ENCODE data around the gene ADAMTS6. TPM values are rescaled to one million over a fixed set of nuclear protein-coding genes. Genes with fewer than 3 reads are reported as not detected.

The ADAMTS6 gene
- total RNA-seq, 4 donors from 2014 or later = 0.05 to 0.49 (median 0.31) TPM

DNA sequence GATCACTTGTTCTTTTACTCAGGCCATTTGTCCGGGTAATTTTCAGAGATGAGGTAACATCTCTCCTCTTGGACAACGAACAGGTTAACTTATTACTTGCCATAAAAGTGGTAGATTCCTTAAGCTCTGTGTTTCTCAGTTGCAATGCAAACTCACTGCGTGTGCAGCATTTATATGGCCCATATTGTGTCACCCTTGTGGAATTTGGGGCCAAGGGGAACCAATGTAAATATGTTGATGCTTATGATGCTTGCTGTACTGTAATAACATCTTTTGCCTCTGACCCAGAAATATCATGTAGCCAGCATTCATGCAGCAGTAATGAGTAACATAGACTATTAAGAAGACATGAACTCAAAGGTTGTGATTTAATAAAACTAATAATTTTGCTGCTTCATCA lies 175.8 kb downstream of the ADAMTS6 start:
- Histone ChIP-seq H3K27ac (no peak overlapping the region), H3K36me3 (no peaks in the 10 kb centered on the region), H3K9me3 (no peaks in the 10 kb centered on the region), H3K27me3 (no peaks in the 10 kb centered on the region), H3K4me1 (no peaks in the 10 kb centered on the region), H3K4me3 (no peak overlapping the region)
- in situ Hi-C loops (cut with MboI; ENCODE audit: low sequenced_read_pairs in 4 of 4) = no loop called here
- TF ChIP-seq POLR2A (IDR thresholded peaks at IDR 0.05) = no peak
- TF ChIP-seq, protein P1, sequence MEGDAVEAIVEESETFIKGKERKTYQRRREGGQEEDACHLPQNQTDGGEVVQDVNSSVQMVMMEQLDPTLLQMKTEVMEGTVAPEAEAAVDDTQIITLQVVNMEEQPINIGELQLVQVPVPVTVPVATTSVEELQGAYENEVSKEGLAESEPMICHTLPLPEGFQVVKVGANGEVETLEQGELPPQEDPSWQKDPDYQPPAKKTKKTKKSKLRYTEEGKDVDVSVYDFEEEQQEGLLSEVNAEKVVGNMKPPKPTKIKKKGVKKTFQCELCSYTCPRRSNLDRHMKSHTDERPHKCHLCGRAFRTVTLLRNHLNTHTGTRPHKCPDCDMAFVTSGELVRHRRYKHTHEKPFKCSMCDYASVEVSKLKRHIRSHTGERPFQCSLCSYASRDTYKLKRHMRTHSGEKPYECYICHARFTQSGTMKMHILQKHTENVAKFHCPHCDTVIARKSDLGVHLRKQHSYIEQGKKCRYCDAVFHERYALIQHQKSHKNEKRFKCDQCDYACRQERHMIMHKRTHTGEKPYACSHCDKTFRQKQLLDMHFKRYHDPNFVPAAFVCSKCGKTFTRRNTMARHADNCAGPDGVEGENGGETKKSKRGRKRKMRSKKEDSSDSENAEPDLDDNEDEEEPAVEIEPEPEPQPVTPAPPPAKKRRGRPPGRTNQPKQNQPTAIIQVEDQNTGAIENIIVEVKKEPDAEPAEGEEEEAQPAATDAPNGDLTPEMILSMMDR (IDR thresholded peaks at IDR 0.05 in 4 of 5, conservative IDR thresholded peaks at IDR 0.05 in 1 of 5) = no peak
- DNase-seq (no peak), ATAC-seq (no peak)
- intact Hi-C loops (cut with DNase I; ENCODE audit: low total_unique reads) = no loop called here

DNA sequence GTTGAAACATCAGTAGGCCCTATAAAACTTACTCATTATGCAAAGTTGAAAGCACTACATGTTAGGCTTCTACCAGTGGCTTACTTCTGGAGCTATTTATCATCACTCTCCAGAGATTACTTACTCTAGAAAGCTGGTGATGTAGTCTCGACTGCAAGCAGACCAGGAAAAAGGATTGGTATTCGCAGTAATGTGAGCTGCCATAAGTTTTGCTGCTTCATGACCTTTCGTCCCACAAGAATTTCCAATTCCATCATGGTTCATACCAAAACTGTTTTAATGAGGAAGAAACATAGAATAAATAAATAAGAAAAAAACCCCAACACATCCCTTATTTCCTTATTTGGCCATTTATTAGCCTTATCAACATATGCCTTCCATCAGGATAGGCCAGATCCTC lies 181.9 kb downstream of the ADAMTS6 start:
- TF ChIP-seq, protein P1 (IDR thresholded peaks at IDR 0.05 in 4 of 5, conservative IDR thresholded peaks at IDR 0.05 in 1 of 5) = no peak
- no peak for TF ChIP-seq POLR2A (IDR thresholded peaks at IDR 0.05)
- Histone ChIP-seq H3K27me3 (no peaks in the 10 kb centered on the region), H3K4me1 (no peaks in the 10 kb centered on the region), H3K36me3 (no peaks in the 10 kb centered on the region), H3K27ac (no peak overlapping the region), H3K9me3 (no peaks in the 10 kb centered on the region), H3K4me3 (no peak overlapping the region)
- intact Hi-C loops (cut with DNase I; ENCODE audit: low total_unique reads) = no loop called here
- DNase-seq = no peak
- ATAC-seq = no peak
- in situ Hi-C loops (cut with MboI; ENCODE audit: low sequenced_read_pairs in 4 of 4) = no loop called here

DNA sequence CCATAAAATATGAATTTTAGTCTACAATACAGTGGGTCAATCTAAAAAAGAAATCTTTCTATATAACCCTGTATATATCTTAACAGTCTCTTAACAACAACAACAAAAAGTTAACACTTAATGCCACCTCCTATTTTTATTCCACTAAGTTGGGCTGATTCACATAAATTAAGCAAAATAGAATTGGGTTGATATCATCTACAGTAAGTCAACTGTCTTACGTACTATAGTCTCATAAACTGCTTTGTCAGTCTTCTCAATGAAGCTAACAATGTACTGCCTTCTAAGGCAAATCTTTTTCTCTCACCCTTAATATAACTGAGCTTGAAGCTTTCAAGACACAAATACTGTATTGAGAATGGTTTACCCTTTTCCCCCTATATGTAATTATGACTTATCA lies 185.7 kb downstream of the ADAMTS6 start:
- intact Hi-C loops (cut with DNase I; ENCODE audit: low total_unique reads) = no loop called here
- Histone ChIP-seq H3K36me3 (no peaks in the 10 kb centered on the region), H3K27ac (no peak overlapping the region), H3K4me1 (no peaks in the 10 kb centered on the region), H3K4me3 (no peak overlapping the region), H3K9me3 (no peaks in the 10 kb centered on the region), H3K27me3 (no peaks in the 10 kb centered on the region)
- in situ Hi-C loops (cut with MboI; ENCODE audit: low sequenced_read_pairs in 4 of 4) = no loop called here
- ATAC-seq (no peak), DNase-seq (no peak)
- TF ChIP-seq, protein P1 (IDR thresholded peaks at IDR 0.05 in 4 of 5, conservative IDR thresholded peaks at IDR 0.05 in 1 of 5) = no peak
- no peak for TF ChIP-seq POLR2A (IDR thresholded peaks at IDR 0.05)

DNA sequence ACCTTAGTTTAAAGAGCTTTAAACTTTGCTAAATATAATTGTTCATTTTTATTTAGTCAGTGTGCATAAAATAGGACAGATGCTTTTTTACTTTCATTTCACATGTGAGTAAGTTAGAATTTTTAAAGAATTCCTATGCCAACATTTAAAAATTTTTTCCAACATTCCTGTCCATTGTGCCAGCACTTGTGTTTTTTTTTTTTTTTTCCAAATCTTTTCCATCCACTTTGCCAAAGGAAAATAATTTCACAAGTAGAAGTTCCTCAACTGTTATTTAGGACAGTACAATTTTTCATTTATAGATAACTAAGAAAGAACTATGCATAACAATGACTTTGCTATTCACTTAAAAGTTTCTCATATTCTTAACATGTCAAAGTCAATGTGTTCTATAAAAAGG lies 189.5 kb downstream of the ADAMTS6 start:
- Histone ChIP-seq H3K4me3 (no peak overlapping the region), H3K4me1 (no peaks in the 10 kb centered on the region), H3K27me3 (no peaks in the 10 kb centered on the region), H3K27ac (no peak overlapping the region), H3K9me3 (no peaks in the 10 kb centered on the region), H3K36me3 (no peaks in the 10 kb centered on the region)
- TF ChIP-seq, protein P1 (IDR thresholded peaks at IDR 0.05 in 4 of 5, conservative IDR thresholded peaks at IDR 0.05 in 1 of 5) = no peak
- no peak for TF ChIP-seq POLR2A (IDR thresholded peaks at IDR 0.05)
- DNase-seq (no peak), ATAC-seq (no peak)
- intact Hi-C loops (cut with DNase I; ENCODE audit: low total_unique reads) = no loop called here
- in situ Hi-C loops (cut with MboI; ENCODE audit: low sequenced_read_pairs in 4 of 4) = no loop called here

DNA sequence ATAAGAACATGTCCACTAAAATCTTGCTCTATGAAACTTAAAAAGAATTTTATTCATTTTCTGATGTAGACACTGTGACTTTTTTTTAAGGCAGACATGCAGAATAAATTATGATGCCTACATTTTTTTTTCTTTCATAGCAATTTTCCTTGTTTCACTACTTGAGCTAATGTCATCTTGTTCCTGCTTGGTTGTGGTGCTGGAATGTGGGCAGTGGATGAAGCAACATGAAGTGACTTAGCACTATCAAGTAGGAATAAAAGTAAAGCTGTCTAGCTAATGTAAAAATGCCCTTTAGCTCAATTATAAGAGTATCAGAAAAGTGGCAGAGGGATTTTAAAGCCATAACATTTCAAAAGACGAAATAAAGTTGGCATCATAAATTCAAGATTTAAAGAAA lies 191.0 kb downstream of the ADAMTS6 start:
- in situ Hi-C loops (cut with MboI; ENCODE audit: low sequenced_read_pairs in 4 of 4) = no loop called here
- H3K27ac ChIP-seq = no peak overlapping the region
- no peak overlapping the region for H3K4me3 ChIP-seq
- intact Hi-C loops (cut with DNase I; ENCODE audit: low total_unique reads) = no loop called here
- H3K27me3 ChIP-seq = no peaks in the 10 kb centered on the region
- TF ChIP-seq, protein P1 (IDR thresholded peaks at IDR 0.05 in 4 of 5, conservative IDR thresholded peaks at IDR 0.05 in 1 of 5) = no peak
- TF ChIP-seq POLR2A (IDR thresholded peaks at IDR 0.05) = no peak
- H3K4me1 ChIP-seq = no peaks in the 10 kb centered on the region
- no peaks in the 10 kb centered on the region for H3K9me3 ChIP-seq
- no peak for DNase-seq
- no peaks in the 10 kb centered on the region for H3K36me3 ChIP-seq
- no peak for ATAC-seq
